ENCODE data around the gene SEPTIN5. TPM values are rescaled to one million over a fixed set of nuclear protein-coding genes. Genes with fewer than 3 reads are reported as not detected.

The SEPTIN5 gene
- total RNA-seq, 1 experiment from 2014 or later: 50.4 TPM

DNA sequence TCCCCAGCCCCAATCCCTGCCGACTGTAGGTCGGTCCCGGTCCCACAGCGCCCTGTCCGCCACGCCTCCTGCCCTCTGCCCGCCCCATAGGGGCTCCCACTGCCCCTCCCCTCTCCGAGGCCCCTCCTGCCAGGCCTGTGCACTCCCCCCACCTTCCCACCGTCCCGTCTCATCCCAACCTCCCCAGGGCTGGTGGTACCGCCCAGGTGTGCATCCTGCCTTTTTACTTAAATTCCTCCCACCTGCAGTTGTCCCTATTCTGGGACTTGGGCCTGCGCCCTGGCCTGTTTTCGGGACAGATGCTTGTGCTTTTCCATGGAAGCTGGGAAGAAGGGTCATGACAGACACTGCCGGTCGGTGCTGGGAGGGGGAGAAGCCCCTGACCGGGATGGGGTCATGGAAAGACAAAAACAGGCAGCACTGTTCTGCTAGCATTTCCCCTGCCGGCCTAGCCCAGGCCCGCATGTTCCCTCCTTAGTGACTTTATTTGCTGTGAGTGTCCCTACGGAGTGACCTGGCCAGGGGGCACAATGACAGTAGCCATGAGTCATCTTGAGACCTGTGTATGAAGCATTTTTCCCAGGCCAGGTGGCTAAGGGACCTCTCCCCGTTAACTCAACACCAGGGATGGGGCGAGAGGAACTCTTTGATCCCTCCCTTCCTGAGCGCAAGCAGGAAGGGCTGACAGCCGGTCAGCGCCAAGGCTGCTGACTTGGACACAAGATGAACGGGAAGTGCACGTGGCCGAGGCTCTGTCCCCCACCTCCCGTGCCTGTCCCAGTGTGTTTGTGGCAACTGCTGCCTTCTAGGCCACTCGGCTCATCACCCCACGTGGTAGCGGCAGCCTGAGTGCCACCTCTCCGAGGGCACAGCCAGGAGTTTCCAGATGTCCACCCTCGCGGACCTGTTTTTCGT is 53.4 kb downstream of the SEPTIN5 start:
- Histone ChIP-seq H3K27ac (ENCODE audit: low read depth, low read length, poor library complexity, severe bottlenecking) (no peak overlapping the region), H3K36me3 (ENCODE audit: insufficient read depth, low read length, poor library complexity, severe bottlenecking) (no peaks in the 10 kb centered on the region), H3K4me1 (ENCODE audit: insufficient read depth, low read length, poor library complexity, severe bottlenecking) (no peaks in the 10 kb centered on the region), H3K4me3 (ENCODE audit: low read depth, low read length, poor library complexity, severe bottlenecking) (no peak overlapping the region), H3K9me3 (ENCODE audit: low read depth, low read length, poor library complexity, severe bottlenecking) (no peaks in the 10 kb centered on the region), H3K27me3 (replicated peaks; ENCODE audit: insufficient read depth, low read depth, low read length, poor library complexity) (peaks cover 38% of the 10 kb centered on the region)
- TF ChIP-seq, protein P1, sequence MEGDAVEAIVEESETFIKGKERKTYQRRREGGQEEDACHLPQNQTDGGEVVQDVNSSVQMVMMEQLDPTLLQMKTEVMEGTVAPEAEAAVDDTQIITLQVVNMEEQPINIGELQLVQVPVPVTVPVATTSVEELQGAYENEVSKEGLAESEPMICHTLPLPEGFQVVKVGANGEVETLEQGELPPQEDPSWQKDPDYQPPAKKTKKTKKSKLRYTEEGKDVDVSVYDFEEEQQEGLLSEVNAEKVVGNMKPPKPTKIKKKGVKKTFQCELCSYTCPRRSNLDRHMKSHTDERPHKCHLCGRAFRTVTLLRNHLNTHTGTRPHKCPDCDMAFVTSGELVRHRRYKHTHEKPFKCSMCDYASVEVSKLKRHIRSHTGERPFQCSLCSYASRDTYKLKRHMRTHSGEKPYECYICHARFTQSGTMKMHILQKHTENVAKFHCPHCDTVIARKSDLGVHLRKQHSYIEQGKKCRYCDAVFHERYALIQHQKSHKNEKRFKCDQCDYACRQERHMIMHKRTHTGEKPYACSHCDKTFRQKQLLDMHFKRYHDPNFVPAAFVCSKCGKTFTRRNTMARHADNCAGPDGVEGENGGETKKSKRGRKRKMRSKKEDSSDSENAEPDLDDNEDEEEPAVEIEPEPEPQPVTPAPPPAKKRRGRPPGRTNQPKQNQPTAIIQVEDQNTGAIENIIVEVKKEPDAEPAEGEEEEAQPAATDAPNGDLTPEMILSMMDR (conservative IDR thresholded peaks at IDR 0.05; ENCODE audit: low read depth, low read length): no peak
- TF ChIP-seq EZH2 (IDR thresholded peaks at IDR 0.05; ENCODE audit: borderline replicate concordance, low read depth, low read length, poor library complexity, severe bottlenecking): no peak
- ChIA-PET CTCF (no interaction called here), POLR2A (ENCODE audit: low non-redundant PET) (no interaction called here)
- intact Hi-C loops (cut with micrococcal nuclease; ENCODE audit: unreplicated experiment): no loop called here
- no TSS peak for BruUV-seq (replicated peaks)
- no peak for DNase-seq (ENCODE audit: low spot score)

GRCh38 chr22:19769393-19769715 is 55.1 kb downstream of the SEPTIN5 start:
- no peak for DNase-seq (ENCODE audit: low spot score)

DNA sequence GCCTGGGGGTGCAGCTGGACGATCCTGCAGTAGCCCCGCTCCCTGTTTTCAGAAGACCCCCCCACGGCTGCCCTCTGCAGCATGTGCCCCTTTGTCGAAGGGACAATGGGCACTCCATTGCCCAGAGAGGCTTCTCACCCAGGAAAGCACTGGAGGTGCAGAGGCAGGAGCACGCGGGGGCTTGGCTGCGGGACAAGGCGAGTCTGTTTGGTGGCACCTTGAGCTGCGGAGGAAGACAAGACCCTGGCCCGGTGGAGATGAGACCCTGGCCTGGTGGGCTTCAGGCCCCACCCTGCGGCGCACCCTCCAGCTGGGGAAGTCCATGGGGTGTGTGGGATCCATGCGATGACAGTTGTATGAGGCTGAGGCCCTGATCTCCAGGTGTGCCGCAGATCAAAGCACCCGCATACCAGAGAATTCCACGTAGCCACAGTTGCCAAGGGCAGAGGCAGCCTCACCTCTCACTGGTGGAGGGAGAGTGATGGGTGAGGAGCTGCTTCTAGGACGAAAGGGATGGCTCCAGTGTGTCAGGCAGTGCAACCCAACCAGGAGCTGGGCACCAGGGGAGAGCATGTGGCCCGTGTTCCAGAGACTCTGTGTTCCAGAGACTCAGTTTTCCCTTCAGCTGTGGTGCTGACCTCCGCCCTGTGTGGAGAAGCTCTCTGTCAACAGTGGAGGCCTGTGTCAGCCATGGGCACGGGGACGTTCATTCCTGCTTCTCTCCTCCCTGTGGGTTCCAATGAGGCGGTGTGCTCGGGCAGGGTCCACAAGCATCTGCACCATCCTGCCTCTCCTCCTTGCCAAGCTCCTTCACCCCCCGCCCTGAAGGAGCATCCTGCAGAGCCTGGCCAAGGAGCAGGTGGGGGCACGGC is 56.3 kb downstream of the SEPTIN5 start:
- Histone ChIP-seq H3K27me3 (replicated peaks; ENCODE audit: insufficient read depth, low read depth, low read length, poor library complexity) (peaks cover 28% of the 10 kb centered on the region), H3K9me3 (ENCODE audit: low read depth, low read length, poor library complexity, severe bottlenecking) (no peaks in the 10 kb centered on the region), H3K4me1 (ENCODE audit: insufficient read depth, low read length, poor library complexity, severe bottlenecking) (no peaks in the 10 kb centered on the region), H3K36me3 (ENCODE audit: insufficient read depth, low read length, poor library complexity, severe bottlenecking) (no peaks in the 10 kb centered on the region), H3K4me3 (ENCODE audit: low read depth, low read length, poor library complexity, severe bottlenecking) (no peak overlapping the region), H3K27ac (ENCODE audit: low read depth, low read length, poor library complexity, severe bottlenecking) (no peak overlapping the region)
- BruUV-seq (replicated peaks): no TSS peak
- ChIA-PET POLR2A (ENCODE audit: low non-redundant PET) (no interaction called here), CTCF (no interaction called here)
- no peak for DNase-seq (ENCODE audit: low spot score)
- no peak for TF ChIP-seq EZH2 (IDR thresholded peaks at IDR 0.05; ENCODE audit: borderline replicate concordance, low read depth, low read length, poor library complexity, severe bottlenecking)
- TF ChIP-seq, protein P1 (conservative IDR thresholded peaks at IDR 0.05; ENCODE audit: low read depth, low read length): no peak
- intact Hi-C loops (cut with micrococcal nuclease; ENCODE audit: unreplicated experiment): no loop called here

More at GRCh38 chr22:19769393-19769715, 55.1 kb downstream of the SEPTIN5 start:
- no peaks in the 10 kb centered on the region for H3K9me3 ChIP-seq (ENCODE audit: low read depth, low read length, poor library complexity, severe bottlenecking)
- no peaks in the 10 kb centered on the region for H3K4me1 ChIP-seq (ENCODE audit: insufficient read depth, low read length, poor library complexity, severe bottlenecking)
- no peaks in the 10 kb centered on the region for H3K36me3 ChIP-seq (ENCODE audit: insufficient read depth, low read length, poor library complexity, severe bottlenecking)
- no peak overlapping the region for H3K27ac ChIP-seq (ENCODE audit: low read depth, low read length, poor library complexity, severe bottlenecking)
- ChIA-PET CTCF (no interaction called here), POLR2A (ENCODE audit: low non-redundant PET) (no interaction called here)
- peaks cover 38% of the 10 kb centered on the region for H3K27me3 ChIP-seq (replicated peaks; ENCODE audit: insufficient read depth, low read depth, low read length, poor library complexity)
- no peak overlapping the region for H3K4me3 ChIP-seq (ENCODE audit: low read depth, low read length, poor library complexity, severe bottlenecking)
- intact Hi-C loops (cut with micrococcal nuclease; ENCODE audit: unreplicated experiment): no loop called here
- TF ChIP-seq, protein P1 (conservative IDR thresholded peaks at IDR 0.05; ENCODE audit: low read depth, low read length): no peak
- no peak for TF ChIP-seq EZH2 (IDR thresholded peaks at IDR 0.05; ENCODE audit: borderline replicate concordance, low read depth, low read length, poor library complexity, severe bottlenecking)
- no TSS peak for BruUV-seq (replicated peaks)

All from A673 (cell line).